Keratinocyte (primary cell): Measurements from ENCODE around the gene PPL. TPM values are rescaled to one million over a fixed set of nuclear protein-coding genes. Genes with fewer than 3 reads are reported as not detected.

ENCODE experiments used
- DNase-seq: peaks from one replicate; pipeline ENCODE4 v3.0.0-alpha.2; 2011; ENCODE audit warnings: low read depth, missing footprints, low spot score
- FAIRE-seq: peaks from 2 replicates; lab custom pipeline; 2011; peaks lifted over from hg19 to GRCh38; lab: Jason Lieb, UNC
- H2AFZ ChIP-seq: 2 replicates; pipeline ENCODE4 v1.6.0; 2012; ENCODE audit warnings: low read length, control low read depth, inconsistent platforms; ENCODE audit not compliant: control insufficient read depth
- H3K27ac ChIP-seq: 2 replicates; pipeline ENCODE4 v1.5.1; 2011; ENCODE audit warnings: low read length; ENCODE audit not compliant: control insufficient read depth, insufficient read depth
- H3K27me3 ChIP-seq: 3 replicates; pipeline ENCODE4 v1.6.0; 2011; ENCODE audit warnings: low read length; ENCODE audit not compliant: control insufficient read depth, insufficient read depth; ENCODE audit errors: extremely low read depth
- H3K36me3 ChIP-seq, 2 experiments: 2 replicates in 1 of 2; 3 replicates in 1 of 2; pipeline ENCODE4 v1.5.1; 2011; ENCODE audit warnings: low read length in 2 of 2, mild to moderate bottlenecking in 1 of 2; ENCODE audit not compliant: control insufficient read depth in 2 of 2, insufficient read depth in 2 of 2; ENCODE audit errors: extremely low read depth in 1 of 2
- H3K4me1 ChIP-seq: 3 replicates; pipeline ENCODE4 v1.5.1; 2011; ENCODE audit warnings: low read length; ENCODE audit not compliant: control insufficient read depth, insufficient read depth; ENCODE audit errors: extremely low read depth
- H3K4me2 ChIP-seq: 3 replicates; pipeline ENCODE4 v1.6.0; 2011; ENCODE audit warnings: low read depth, low read length; ENCODE audit not compliant: control insufficient read depth, insufficient read depth; ENCODE audit errors: extremely low read depth
- H3K4me3 ChIP-seq, 3 experiments: fragments of 200-600 bp in 1 of 3; sonication (generic) in 1 of 3; 2 replicates in 2 of 3; 3 replicates in 1 of 3; pipeline ENCODE4 v1.5.1; 2011 to 2016; ENCODE audit warnings: low read length in 3 of 3, mild to moderate bottlenecking in 3 of 3, control low read depth in 2 of 3, inconsistent platforms in 1 of 3, low read depth in 1 of 3, mixed read lengths in 1 of 3, mixed run types in 1 of 3, moderate library complexity in 1 of 3; ENCODE audit not compliant: control insufficient read depth in 2 of 3, insufficient read depth in 2 of 3; ENCODE audit errors: extremely low read depth in 1 of 3
- H3K79me2 ChIP-seq: 2 replicates; pipeline ENCODE4 v1.6.0; 2012; ENCODE audit warnings: low read length; ENCODE audit not compliant: control insufficient read depth, insufficient read depth
- H3K9ac ChIP-seq: 3 replicates; pipeline ENCODE4 v1.6.0; 2011; ENCODE audit warnings: low read length; ENCODE audit not compliant: control insufficient read depth, insufficient read depth; ENCODE audit errors: extremely low read depth
- H3K9me1 ChIP-seq: 3 replicates; pipeline ENCODE4 v1.6.0; 2011; ENCODE audit warnings: low read length; ENCODE audit not compliant: control insufficient read depth, insufficient read depth; ENCODE audit errors: extremely low read depth
- H3K9me3 ChIP-seq: 2 replicates; pipeline ENCODE4 v1.5.1; 2012; ENCODE audit warnings: low read depth, low read length; ENCODE audit not compliant: control insufficient read depth
- H4K20me1 ChIP-seq: 3 replicates; pipeline ENCODE4 v1.6.0; 2011; ENCODE audit warnings: low read length; ENCODE audit not compliant: control insufficient read depth, insufficient read depth; ENCODE audit errors: extremely low read depth
- CTCF ChIP-seq, 3 experiments: IDR thresholded peaks in 1 of 3; conservative IDR thresholded peaks in 1 of 3; optimal IDR thresholded peaks in 1 of 3; 2 replicates in 2 of 3; 3 replicates in 1 of 3; pipeline versions ENCODE3 to v1.5.1; 2011; ENCODE audit warnings: low read length in 3 of 3, mild to moderate bottlenecking in 3 of 3, moderate library complexity in 2 of 3, control low read depth in 1 of 3, inconsistent platforms in 1 of 3; ENCODE audit not compliant: insufficient read depth in 2 of 3; ENCODE audit errors: extremely low read depth in 1 of 3
- EZH2 ChIP-seq: IDR thresholded peaks from one replicate; pipeline ENCODE4 v1.6.1; 2012; ENCODE audit warnings: inconsistent platforms, mild to moderate bottlenecking, low read length, moderate library complexity
- dilution Hi-C: fragments of 300-500 bp; cut with MboI; formaldehyde crosslinking; loops from one replicate; pipeline ENCODE4 v1.7.0; 2020; ENCODE audit warnings: low sequenced_read_pairs; ENCODE audit not compliant: extremely low pct_ligation_motif_present
- polyA plus RNA-seq, 5 experiments: library from polyadenylated mRNA; depleted of rRNA in 3 of 5; stranded (reverse) in 3 of 5; stranded (forward) in 1 of 5; unstranded in 1 of 5; fragments of >200 nt; gene quantifications; 1 replicate in 1 of 5; 2 replicates in 3 of 5; 3 replicates in 1 of 5; pipeline versions ENCODE4 v1.2.1 to v1.2.3, GENCODE V29; 2011 to 2012; ENCODE audit warnings: missing spikeins in 2 of 5, low read depth in 1 of 5, low replicate concordance in 1 of 5

The PPL gene
- polyA plus RNA-seq, 1 donor (not counting 4 experiments of a cell fraction or from before 2014, with no cell fraction given) = 26.6 TPM

GRCh38 chr16:4884972-4885874 lies 51.7 kb downstream of the PPL start:
- Histone ChIP-seq H3K79me2 (no peaks in the 10 kb centered on the region), H3K4me3 (no peak overlapping the region), H3K36me3 (peaks cover 52 to 62% of the 10 kb centered on the region in 2 experiments), H3K4me1 (no peaks in the 10 kb centered on the region), H3K27me3 (no peaks in the 10 kb centered on the region), H3K4me2 (no peak overlapping the region), H3K9ac (no peak overlapping the region), H4K20me1 (peaks cover 6% of the 10 kb centered on the region), H2AFZ (no peak overlapping the region), H3K9me1 (peaks cover 3% of the 10 kb centered on the region), H3K9me3 (no peaks in the 10 kb centered on the region), H3K27ac (no peak overlapping the region)
- TF ChIP-seq CTCF (optimal IDR thresholded peaks at IDR 0.05 in 1 of 3, IDR thresholded peaks at IDR 0.05 in 1 of 3, conservative IDR thresholded peaks at IDR 0.05 in 1 of 3; ENCODE audit: extremely low read depth in 1 of 3, insufficient read depth in 2 of 3, low read length in 3 of 3) (no peak), EZH2 (no peak)
- DNase-seq = no peak
- no peak for FAIRE-seq
- dilution Hi-C loops = no loop called here

- H3K27ac ChIP-seq = no peak overlapping the region
- H3K79me2 ChIP-seq = no peaks in the 10 kb centered on the region
- FAIRE-seq (no peak), DNase-seq (no peak)
- peaks cover 49 to 62% of the 10 kb centered on the region in 2 experiments for H3K36me3 ChIP-seq
- H3K9ac ChIP-seq = no peak overlapping the region
- no peak overlapping the region for H3K4me3 ChIP-seq
- dilution Hi-C loops = no loop called here
- TF ChIP-seq EZH2 (no peak), CTCF (optimal IDR thresholded peaks at IDR 0.05 in 1 of 3, IDR thresholded peaks at IDR 0.05 in 1 of 3, conservative IDR thresholded peaks at IDR 0.05 in 1 of 3; ENCODE audit: extremely low read depth in 1 of 3, insufficient read depth in 2 of 3, low read length in 3 of 3) (no peak)
- no peaks in the 10 kb centered on the region for H3K4me1 ChIP-seq
- no peaks in the 10 kb centered on the region for H3K9me3 ChIP-seq
- H3K27me3 ChIP-seq = no peaks in the 10 kb centered on the region
- H3K9me1 ChIP-seq = peaks cover 3% of the 10 kb centered on the region
- no peak overlapping the region for H2AFZ ChIP-seq
- peaks cover 6% of the 10 kb centered on the region for H4K20me1 ChIP-seq
- H3K4me2 ChIP-seq = no peak overlapping the region
Observed at GRCh38 chr16:4884209-4884608, 52.7 kb downstream of the PPL start.
